DLD1 (cell line): ENCODE measurements around the gene CAMTA1.

Experiments
- in situ Hi-C: cut with HindIII; loops from 2 replicates; pipeline ENCODE4 v1.10.0; 2017; ENCODE audit warnings: low sequenced_read_pairs

Gene CAMTA1

DNA sequence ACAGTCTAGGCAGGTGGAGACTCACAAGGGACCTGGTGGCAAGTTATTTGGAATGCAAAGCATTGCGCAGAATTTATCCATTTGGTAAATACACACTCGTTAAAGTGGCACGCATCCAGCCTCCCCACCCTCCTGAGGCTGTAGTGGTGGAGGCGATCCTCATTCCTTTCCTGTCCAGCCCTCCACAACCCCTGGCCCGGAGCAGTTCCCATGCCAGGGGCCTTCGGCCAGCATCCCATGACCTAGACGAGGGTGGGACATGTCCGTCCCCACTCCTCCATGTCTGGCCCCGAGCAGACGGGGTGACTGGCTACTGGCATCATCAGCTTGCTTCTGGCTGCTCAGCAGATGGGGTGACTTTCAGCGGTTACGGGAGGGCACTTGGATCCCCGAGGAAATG lies 704.3 kb downstream of the CAMTA1 start:
- in situ Hi-C loops, result no loop called here

GRCh38 chr1:7490576-7490975 lies 705.3 kb downstream of the CAMTA1 start:
- in situ Hi-C loops, result no loop called here

GRCh38 chr1:7491109-7491817 lies 706.0 kb downstream of the CAMTA1 start:
- in situ Hi-C loops, result no loop called here

GRCh38 chr1:7491818-7492173 lies 706.5 kb downstream of the CAMTA1 start:
- in situ Hi-C loops, result no loop called here

GRCh38 chr1:7493711-7494454 lies 708.6 kb downstream of the CAMTA1 start:
- in situ Hi-C loops, result no loop called here

GRCh38 chr1:7495962-7496361 lies 710.7 kb downstream of the CAMTA1 start:
- in situ Hi-C loops, result no loop called here

DNA sequence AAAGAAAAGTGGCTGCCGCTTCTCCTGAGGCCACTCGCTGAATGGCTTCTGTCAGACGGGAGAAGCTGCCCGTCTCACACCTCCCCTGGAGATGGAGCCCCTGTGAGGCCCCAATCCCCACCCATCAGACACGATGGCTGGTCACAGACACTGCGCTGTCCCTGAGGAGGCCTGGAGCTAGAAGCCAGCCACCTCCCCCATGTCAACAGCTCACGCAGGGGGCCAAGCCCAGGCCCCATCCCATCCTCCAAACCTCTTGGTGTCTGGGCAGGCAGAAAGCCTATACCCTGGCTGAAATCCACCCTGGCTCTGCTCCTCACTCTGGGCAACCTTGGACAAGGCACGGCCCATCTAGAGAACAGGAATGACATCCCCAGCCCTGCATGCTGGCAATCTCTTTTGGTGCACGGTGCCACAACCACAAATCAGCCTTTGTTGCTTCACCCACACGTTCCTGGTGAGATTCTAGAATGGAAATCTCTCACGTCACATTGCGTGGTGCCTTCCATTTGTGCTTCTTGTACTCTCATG lies 711.9 kb downstream of the CAMTA1 start:
- in situ Hi-C loops, result no loop called here

DNA sequence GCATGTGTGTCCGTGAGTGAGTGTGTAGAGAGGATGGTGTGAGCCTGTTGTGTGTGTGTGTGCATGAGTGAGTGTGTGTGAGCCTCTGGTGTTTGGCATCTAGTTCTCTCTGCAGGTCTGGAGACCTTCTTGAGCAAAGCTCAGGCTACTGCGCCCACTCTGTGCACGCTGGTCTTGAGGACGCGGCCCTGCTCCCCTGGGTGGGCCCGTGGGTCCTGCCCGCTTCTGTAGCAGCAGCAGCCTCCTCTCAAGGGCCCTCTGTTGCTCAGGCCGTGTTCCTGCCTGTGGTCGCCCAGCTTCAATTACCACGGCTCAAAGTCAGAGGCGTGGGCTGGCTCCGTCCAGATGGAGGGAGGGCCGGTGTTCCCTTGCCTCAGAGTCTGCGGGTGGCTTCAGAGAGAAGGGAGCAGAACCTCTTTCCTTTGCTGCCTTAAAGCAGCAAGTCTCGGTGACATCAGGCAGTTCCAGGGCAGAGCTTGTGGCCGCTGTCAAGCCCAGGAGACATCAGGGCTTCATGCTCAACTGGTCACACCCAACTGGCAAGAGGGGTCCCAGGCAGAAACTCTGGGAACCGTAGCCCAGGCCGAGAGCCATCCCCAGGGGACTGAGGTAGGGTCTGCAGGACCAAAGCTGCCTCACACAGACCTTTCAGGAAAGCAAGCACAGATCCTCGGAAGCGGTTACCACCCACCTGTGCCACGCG lies 715.3 kb downstream of the CAMTA1 start:
- in situ Hi-C loops, result no loop called here

GRCh38 chr1:7501084-7501491 lies 715.8 kb downstream of the CAMTA1 start:
- in situ Hi-C loops, result no loop called here

DNA sequence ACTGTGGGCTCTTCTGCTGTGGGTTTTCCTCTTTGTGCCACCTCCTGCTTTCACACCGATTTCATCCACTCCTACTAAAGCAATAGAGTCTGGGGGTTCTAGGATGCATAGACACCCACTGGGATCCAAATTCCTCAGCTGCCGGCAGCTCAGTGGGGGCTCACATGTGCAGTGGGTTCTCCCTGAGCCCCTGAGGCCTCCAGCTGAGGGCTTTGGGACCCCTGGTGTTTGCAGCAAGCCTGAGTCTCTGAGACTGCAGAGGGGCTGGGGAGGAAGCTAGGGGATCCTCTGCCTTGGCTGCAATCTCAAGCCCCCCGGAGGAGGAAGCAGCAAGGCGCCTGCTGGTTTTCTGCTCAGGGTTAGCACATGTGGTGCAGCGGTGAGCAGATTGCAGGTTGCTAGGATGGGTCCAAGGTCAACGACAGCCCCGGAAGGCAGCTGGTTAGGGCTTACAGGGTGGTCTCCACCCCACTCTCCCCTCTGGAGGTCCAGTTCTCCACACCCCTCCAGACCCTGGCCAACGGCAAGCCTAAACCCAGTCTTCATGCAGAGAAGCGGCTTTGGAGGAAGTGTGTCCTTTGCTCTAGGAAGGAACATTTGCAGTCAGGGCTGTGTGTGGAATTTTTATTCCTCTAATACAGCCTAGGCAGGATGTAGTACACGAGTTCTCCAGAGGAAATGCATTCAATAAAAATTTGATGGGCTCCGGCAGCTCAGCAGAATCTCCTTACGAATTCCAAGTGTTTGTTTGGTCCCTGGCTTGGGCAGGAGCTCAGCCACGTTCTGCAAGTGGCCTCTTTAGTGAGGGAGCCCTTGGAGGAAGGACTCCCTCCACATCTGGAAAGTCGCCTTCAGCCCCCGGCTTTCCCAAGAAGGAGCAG lies 716.7 kb downstream of the CAMTA1 start:
- in situ Hi-C loops, result no loop called here

DNA sequence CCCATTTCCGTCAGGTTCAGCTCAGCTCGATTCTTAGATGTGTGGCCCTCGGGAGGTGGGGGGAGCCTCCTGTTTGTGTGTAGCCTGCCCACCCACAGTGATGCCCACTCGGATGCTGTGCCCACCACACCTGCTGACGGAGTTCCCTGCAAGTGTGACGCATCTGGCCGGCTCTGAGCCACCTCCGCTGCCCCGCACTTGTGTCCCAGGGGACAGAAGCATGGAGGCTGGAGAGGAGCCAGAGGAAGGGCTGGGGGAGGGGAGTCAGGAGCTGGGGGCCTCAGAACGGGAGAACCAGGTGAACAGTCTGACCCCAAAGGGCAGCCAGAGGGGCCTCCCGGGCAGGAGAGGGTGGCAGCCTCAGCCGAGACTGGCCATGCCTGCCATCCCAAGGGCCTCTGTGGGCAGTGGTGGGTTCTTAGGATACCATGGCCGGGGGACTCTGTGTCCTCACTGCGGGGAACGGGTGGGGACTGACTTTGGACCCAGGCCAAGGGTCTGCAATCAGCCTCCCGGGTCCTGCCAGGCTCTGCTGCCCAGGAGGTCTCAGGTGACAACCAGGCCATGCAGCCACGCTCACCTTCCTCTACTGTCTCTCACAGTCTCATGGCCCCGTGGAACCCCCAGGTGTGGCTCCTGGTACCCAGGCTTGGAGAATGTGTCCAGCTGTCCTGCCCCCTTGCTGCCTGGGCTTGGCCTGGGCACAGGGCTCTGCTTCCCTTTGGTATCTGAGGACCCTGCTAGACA lies 718.6 kb downstream of the CAMTA1 start:
- in situ Hi-C loops, result no loop called here

DNA sequence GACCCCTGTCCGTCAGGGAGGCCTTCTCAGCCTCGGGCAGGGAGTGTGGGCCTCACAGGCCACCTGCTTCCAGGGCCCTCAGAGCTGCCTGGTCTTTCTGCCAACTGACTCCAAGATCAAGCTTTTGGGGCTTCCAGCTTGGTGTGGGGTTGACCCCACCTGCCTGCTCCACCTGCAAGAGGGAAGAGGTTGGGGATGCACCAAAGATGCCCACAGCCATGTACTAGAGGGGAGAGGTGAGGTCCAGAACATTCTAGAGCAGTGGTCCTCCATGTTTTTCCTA lies 719.1 kb downstream of the CAMTA1 start:
- in situ Hi-C loops, result no loop called here

- in situ Hi-C loops, result no loop called here
Observed at GRCh38 chr1:7505094-7505770, 720.0 kb downstream of the CAMTA1 start.

- in situ Hi-C loops, result no loop called here
Observed at GRCh38 chr1:7505771-7506453, 720.7 kb downstream of the CAMTA1 start.

DNA sequence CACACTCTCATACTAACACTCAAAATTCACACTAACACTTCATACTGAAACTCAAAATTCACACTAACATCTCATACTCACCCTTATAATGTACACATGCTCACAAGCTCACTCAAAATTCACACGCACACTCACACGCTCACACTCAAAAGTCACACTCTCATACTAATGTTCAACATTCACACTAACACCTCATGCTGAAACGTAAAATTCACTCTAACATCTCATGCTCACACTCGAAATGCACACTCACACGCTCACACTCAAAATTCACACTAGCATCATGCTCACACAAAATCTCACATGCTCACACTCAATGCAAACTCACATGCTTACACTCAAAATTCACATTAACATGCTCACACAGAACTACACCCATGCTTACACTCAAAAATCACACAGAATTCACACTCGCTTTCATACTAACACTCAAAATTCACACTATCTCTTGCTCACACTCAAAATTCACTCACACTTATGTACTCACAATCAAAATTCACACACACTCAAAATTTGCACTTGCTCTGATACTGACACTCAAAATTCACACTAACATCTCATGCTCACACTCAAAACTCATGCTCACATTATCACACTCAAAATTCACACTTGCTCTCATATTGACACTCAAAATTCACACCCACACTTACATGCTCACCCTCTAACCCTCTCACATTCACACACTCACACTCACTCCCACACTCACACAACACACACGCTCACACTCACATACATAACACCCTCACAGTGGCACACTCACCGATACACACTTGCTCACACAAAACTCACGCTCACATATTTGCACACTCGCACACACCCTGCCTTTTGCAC lies 721.4 kb downstream of the CAMTA1 start:
- in situ Hi-C loops, result no loop called here

DNA sequence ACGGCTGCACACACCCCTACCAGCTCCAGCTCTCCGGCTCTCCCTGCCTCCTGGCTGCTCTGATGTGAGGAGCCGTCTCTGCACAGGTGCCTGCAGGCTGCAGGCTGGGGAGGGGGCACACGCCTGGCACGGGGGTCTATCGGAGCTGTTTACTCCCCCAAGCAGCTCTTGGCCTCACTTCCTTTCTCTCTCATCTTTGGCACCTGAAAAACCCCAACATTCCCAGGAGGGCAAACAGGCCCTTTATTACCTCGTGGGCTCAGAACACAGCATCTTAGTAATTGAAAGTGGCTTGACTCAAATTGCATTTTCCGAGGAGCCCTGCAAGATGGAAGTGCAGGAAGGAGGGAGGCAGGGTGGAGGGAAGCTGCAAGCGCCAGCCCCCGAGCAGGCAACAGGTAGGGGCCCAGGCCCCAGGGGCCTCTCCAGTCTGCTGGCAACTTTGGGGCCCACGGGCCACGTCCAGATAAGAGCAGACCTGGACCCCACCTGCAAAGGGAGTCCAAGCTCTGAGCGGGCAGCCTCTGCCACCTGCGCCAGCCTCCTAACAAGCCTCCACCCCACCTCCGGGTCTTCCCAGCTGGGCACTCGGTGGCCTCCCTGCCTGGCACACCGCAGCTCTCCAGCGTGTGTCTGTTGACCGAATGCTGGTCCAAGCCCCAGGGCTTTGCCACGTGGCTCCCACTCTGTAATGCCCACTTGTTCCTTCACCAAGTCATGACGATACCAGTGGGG lies 722.2 kb downstream of the CAMTA1 start:
- in situ Hi-C loops, result no loop called here

- in situ Hi-C loops, result no loop called here
Observed at GRCh38 chr1:7508052-7508933, 723.0 kb downstream of the CAMTA1 start.
